ENCODE measurements around the gene LITAFD. TPM values are rescaled to one million over a fixed set of nuclear protein-coding genes. Genes with fewer than 3 reads are reported as not detected.

The LITAFD gene
- total and polyA plus RNA-seq, 10 of the 15 experiments (the other 5 are each of a cell fraction or from before 2014, with no cell fraction given), result not detected

DNA sequence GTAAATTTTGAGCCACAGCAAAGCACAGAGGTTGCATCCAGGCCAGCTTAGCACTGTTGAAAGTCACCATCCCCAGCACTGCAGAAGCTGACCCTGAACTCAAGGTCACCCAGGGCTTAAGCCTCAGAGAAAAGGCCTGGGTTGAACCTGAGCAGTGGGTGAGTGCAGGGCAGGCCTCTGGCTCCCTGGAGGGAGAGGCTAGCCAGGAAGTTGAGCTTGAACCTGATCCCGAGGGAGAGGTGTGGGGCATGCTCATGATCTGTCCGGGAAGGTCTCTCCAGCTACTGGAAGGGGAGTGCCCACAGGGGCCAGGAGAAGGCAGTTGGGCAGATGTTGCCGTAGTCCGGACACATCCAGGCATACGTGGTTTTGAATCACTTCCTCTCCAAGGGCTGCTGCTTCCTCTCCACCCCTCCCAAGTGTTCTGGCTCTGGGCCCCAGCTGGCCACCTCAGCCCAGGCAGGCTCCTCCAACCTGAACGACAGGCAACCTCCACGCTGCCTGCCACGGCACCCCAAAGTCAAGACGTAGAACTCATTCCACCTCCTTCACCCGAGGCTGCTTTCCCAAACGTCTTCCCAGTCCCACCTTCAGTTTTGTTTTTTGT lies 31.8 kb upstream of the LITAFD start (continued):
- TF ChIP-seq, protein P1, sequence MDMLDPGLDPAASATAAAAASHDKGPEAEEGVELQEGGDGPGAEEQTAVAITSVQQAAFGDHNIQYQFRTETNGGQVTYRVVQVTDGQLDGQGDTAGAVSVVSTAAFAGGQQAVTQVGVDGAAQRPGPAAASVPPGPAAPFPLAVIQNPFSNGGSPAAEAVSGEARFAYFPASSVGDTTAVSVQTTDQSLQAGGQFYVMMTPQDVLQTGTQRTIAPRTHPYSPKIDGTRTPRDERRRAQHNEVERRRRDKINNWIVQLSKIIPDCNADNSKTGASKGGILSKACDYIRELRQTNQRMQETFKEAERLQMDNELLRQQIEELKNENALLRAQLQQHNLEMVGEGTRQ (IDR thresholded peaks at IDR 0.05; ENCODE audit: borderline replicate concordance, low read depth, low read length), result no peak
- TF ChIP-seq SKIL (IDR thresholded peaks at IDR 0.05; ENCODE audit: low read depth, poor library complexity, severe bottlenecking), result no peak
- no peak for TF ChIP-seq POU2F2 (IDR thresholded peaks at IDR 0.05; ENCODE audit: borderline replicate concordance, low read depth, low read length)
- TF ChIP-seq TARDBP (IDR thresholded peaks at IDR 0.05; ENCODE audit: borderline replicate concordance), result no peak
- TF ChIP-seq NR2F1 (conservative IDR thresholded peaks at IDR 0.05), result no peak
- no peak for TF ChIP-seq IKZF1 (conservative IDR thresholded peaks at IDR 0.05)
- peak; percentile 54 for TF ChIP-seq POLR2A (IDR thresholded peaks at IDR 0.05; ENCODE audit: low read depth, low read length)
- TF ChIP-seq MTA2 (IDR thresholded peaks at IDR 0.05; ENCODE audit: low read depth), result no peak
- TF ChIP-seq ATF7 (IDR thresholded peaks at IDR 0.05; ENCODE audit: low read depth), result no peak
- TF ChIP-seq SPI1 (IDR thresholded peaks at IDR 0.05; ENCODE audit: borderline replicate concordance, insufficient read depth, low read depth, low read length), result 0 out of 2 replicates have a peak, but pooled peaks have one; percentile 35
- TF ChIP-seq, protein P2, sequence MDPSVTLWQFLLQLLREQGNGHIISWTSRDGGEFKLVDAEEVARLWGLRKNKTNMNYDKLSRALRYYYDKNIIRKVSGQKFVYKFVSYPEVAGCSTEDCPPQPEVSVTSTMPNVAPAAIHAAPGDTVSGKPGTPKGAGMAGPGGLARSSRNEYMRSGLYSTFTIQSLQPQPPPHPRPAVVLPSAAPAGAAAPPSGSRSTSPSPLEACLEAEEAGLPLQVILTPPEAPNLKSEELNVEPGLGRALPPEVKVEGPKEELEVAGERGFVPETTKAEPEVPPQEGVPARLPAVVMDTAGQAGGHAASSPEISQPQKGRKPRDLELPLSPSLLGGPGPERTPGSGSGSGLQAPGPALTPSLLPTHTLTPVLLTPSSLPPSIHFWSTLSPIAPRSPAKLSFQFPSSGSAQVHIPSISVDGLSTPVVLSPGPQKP (IDR thresholded peaks at IDR 0.05; ENCODE audit: low read depth, low read length), result no peak
- TF ChIP-seq SREBF2 (IDR thresholded peaks at IDR 0.05; ENCODE audit: low read length), result no peak
